HepG2 (cell line): ENCODE measurements around the gene POLN. TPM values are rescaled to one million over a fixed set of nuclear protein-coding genes. Genes with fewer than 3 reads are reported as not detected.

ENCODE experiments used
- ATAC-seq: fragments of 200-7000 bp; cut with Tn5 transposase; 3 replicates; pipeline ENCODE4 v1.9.1; 2020; ENCODE audit warnings: mild to moderate bottlenecking, moderate library complexity
- BruUV-seq: library from RNA; stranded (reverse); fragments of 400-500 nt; replicated peaks from 2 replicates; lab custom pipeline; 2021; lab: Mats Ljungman, UMichigan
- CTCF ChIA-PET: fragments of 300-600 bp; formaldehyde crosslinking; extraction: SDS; loops from one replicate; lab custom pipeline; 2021; ENCODE audit warnings: low total read pairs, inconsistent platforms, low intra/inter-chr PET ratio; lab: Yijun Ruan, JAX
- POLR2A ChIA-PET: fragments of 350-600 bp; sonication (Branson Sonifier 250); formaldehyde crosslinking; loops from one replicate; lab custom pipeline; 2020; ENCODE audit warnings: antibody characterized with exemption, inconsistent platforms; lab: Yijun Ruan, JAX
- DNase-seq: peaks from one replicate; pipeline ENCODE4 v3.0.0-alpha.2; 2015; ENCODE audit warnings: low spot score
- FAIRE-seq: peaks from 3 replicates; lab custom pipeline; 2011; peaks lifted over from hg19 to GRCh38; lab: Jason Lieb, UNC
- H2AFZ ChIP-seq: one replicate; pipeline ENCODE4 v1.6.1; 2011; ENCODE audit warnings: low read length, inconsistent platforms
- H3K27ac ChIP-seq: fragments of 300-600 bp; 3 replicates; pipeline ENCODE4 v1.8.0; 2011; ENCODE audit warnings: mixed run types, mild to moderate bottlenecking, mixed read lengths, low read length, inconsistent platforms; ENCODE audit not compliant: insufficient read depth; ENCODE audit errors: extremely low read length
- H3K27me3 ChIP-seq, 2 experiments: fragments of 200-600 bp in 1 of 2; 2 replicates in 1 of 2; 3 replicates in 1 of 2; pipeline versions ENCODE4 v1.6.0 to v1.8.0; 2011; ENCODE audit warnings: low read length in 2 of 2, mild to moderate bottlenecking in 2 of 2, moderate library complexity in 2 of 2, inconsistent platforms in 1 of 2; ENCODE audit not compliant: insufficient read depth in 2 of 2, control insufficient read depth in 1 of 2
- H3K36me3 ChIP-seq, 2 experiments: fragments of 200-600 bp in 1 of 2; replicated peaks in 1 of 2; 2 replicates in 1 of 2; 3 replicates in 1 of 2; pipeline versions ENCODE4 v1.5.1 to v1.8.0; 2011; ENCODE audit warnings: low read length in 2 of 2, inconsistent platforms in 1 of 2; ENCODE audit not compliant: insufficient read depth in 2 of 2, control insufficient read depth in 1 of 2
- H3K4me1 ChIP-seq: 2 replicates; pipeline ENCODE4 v1.5.1; 2012; ENCODE audit warnings: low read length, inconsistent platforms; ENCODE audit not compliant: insufficient read depth
- H3K4me2 ChIP-seq: 2 replicates; pipeline ENCODE4 v1.6.0; 2011; ENCODE audit warnings: low read depth, low read length, inconsistent platforms
- H3K4me3 ChIP-seq, 3 experiments: fragments of 200-600 bp in 1 of 3; sonication (generic), shearing (Covaris generic) in 1 of 3; replicated peaks in 1 of 3; 2 replicates each; pipeline ENCODE4 v1.5.1; 2011 to 2016; ENCODE audit warnings: low read length in 3 of 3, inconsistent platforms in 2 of 3, low read depth in 2 of 3, mild to moderate bottlenecking in 2 of 3, control low read depth in 1 of 3, mixed read lengths in 1 of 3; ENCODE audit not compliant: insufficient read depth in 1 of 3
- H3K79me2 ChIP-seq: one replicate; pipeline ENCODE4 v1.6.1; 2011; ENCODE audit warnings: low read length, inconsistent platforms; ENCODE audit not compliant: insufficient read depth
- H3K9ac ChIP-seq: 2 replicates; pipeline ENCODE4 v1.6.0; 2011; ENCODE audit warnings: mild to moderate bottlenecking, low read depth, low read length, inconsistent platforms; ENCODE audit not compliant: insufficient read depth
- H3K9me3 ChIP-seq: 2 replicates; pipeline ENCODE4 v1.5.1; 2012; ENCODE audit warnings: mild to moderate bottlenecking, low read length
- H4K20me1 ChIP-seq: 2 replicates; pipeline ENCODE4 v1.6.0; 2011; ENCODE audit warnings: inconsistent platforms, mild to moderate bottlenecking, low read length, moderate library complexity; ENCODE audit not compliant: insufficient read depth
- BATF2 ChIP-seq: sonication (generic); formaldehyde crosslinking; IDR thresholded peaks from 2 replicates; pipeline ENCODE4 v1.8.0; 2022; ENCODE audit warnings: mild to moderate bottlenecking, missing genetic modification reagents, moderate library complexity
- CEBPB ChIP-seq: IDR thresholded peaks from 2 replicates; pipeline ENCODE4 v1.6.1; 2011; ENCODE audit warnings: low read depth, low read length, improper control_type of control experiment, borderline replicate concordance
- KDM5A ChIP-seq: fragments of 200-600 bp; sonication (generic); IDR thresholded peaks from 2 replicates; pipeline ENCODE4 v1.7.0; 2018; ENCODE audit warnings: antibody characterized with exemption, mild to moderate bottlenecking, low read length, borderline replicate concordance
- NPAS2 ChIP-seq: sonication (generic); formaldehyde crosslinking; IDR thresholded peaks from 2 replicates; pipeline ENCODE4 v1.8.0; 2022; ENCODE audit warnings: mild to moderate bottlenecking, missing genetic modification reagents, borderline replicate concordance
- PTBP1 ChIP-seq: fragments of 200-400 bp; formaldehyde crosslinking; IDR thresholded peaks from 2 replicates; pipeline ENCODE4 v1.6.1; 2018; ENCODE audit warnings: low read length, low read depth; ENCODE audit not compliant: poor library complexity, severe bottlenecking
- RFX1 ChIP-seq: fragments of 450-650 bp; IDR thresholded peaks from 2 replicates; pipeline ENCODE4 v1.6.1; 2017
- SRF ChIP-seq: IDR thresholded peaks from 2 replicates; pipeline ENCODE4 v1.6.1; 2011; ENCODE audit warnings: mild to moderate bottlenecking, low read depth, low read length, moderate library complexity
- XBP1 ChIP-seq: sonication (generic); formaldehyde crosslinking; IDR thresholded peaks from 2 replicates; pipeline ENCODE4 v1.5.0; 2020; ENCODE audit warnings: missing genetic modification reagents
- ZNF276 ChIP-seq: sonication (generic); formaldehyde crosslinking; IDR thresholded peaks from 2 replicates; pipeline ENCODE4 v1.4.0; 2020; ENCODE audit warnings: mild to moderate bottlenecking, low read depth, missing genetic modification reagents
- ZNF414 ChIP-seq: sonication (generic); formaldehyde crosslinking; IDR thresholded peaks from 2 replicates; pipeline ENCODE4 v1.5.0; 2020; ENCODE audit warnings: missing genetic modification reagents
- ZNF619 ChIP-seq: sonication (generic); formaldehyde crosslinking; IDR thresholded peaks from 2 replicates; pipeline ENCODE4 v1.4.0; 2020; ENCODE audit warnings: mild to moderate bottlenecking, missing genetic modification reagents
- ZNF639 ChIP-seq: conservative IDR thresholded peaks from 2 replicates; pipeline ENCODE4 v1.6.1; 2018; ENCODE audit warnings: missing genetic modification reagents
- ZNF672 ChIP-seq: sonication (generic); formaldehyde crosslinking; IDR thresholded peaks from 2 replicates; pipeline ENCODE4 v1.8.1; 2022; ENCODE audit warnings: missing genetic modification reagents
- ZNF746 ChIP-seq: sonication (generic); formaldehyde crosslinking; IDR thresholded peaks from 2 replicates; pipeline ENCODE4 v1.8.0; 2022; ENCODE audit warnings: mild to moderate bottlenecking, missing genetic modification reagents
- ZSCAN12 ChIP-seq: sonication (generic); formaldehyde crosslinking; IDR thresholded peaks from 2 replicates; pipeline ENCODE4 v1.9.0; 2021; ENCODE audit warnings: mild to moderate bottlenecking, missing genetic modification reagents
- WGBS: methylation state at CpG from one replicate; pipeline ENCODE4 v1.1.6; 2017; ENCODE audit warnings: low lambda C conversion rate; 5-methylcytosine and 5-hydroxymethylcytosine counted together
- in situ Hi-C: cut with HindIII; loops from 2 replicates; pipeline ENCODE4 v1.10.0; 2017; ENCODE audit warnings: low pct_unique_long_range_greater_than_20kb; ENCODE audit not compliant: extremely low pct_ligation_motif_present
- intact Hi-C: fragments of 100-400 bp; cut with micrococcal nuclease; formaldehyde crosslinking; loops from one replicate; pipeline ENCODE4 v1.10.0; 2022; ENCODE audit not compliant: unreplicated experiment
- polyA plus RNA-seq, 8 experiments: library from polyadenylated mRNA; depleted of rRNA in 3 of 8; stranded (reverse) in 7 of 8; unstranded in 1 of 8; fragments of >200 nt; fragmentation: Illumina TruSeq in 4 of 8; extraction: Trizol in 4 of 8; gene quantifications; 2 replicates each; pipeline versions ENCODE4 v1.2.1 to v1.2.3, GENCODE V29; 2011 to 2016; ENCODE audit warnings: low read depth in 4 of 8, missing spikeins in 1 of 8, mixed read lengths in 1 of 8; ENCODE audit not compliant: insufficient read depth in 1 of 8
- total RNA-seq, 5 experiments: library from RNA; depleted of rRNA; stranded (reverse); fragments of >200 nt; fragmentation: Illumina TruSeq; extraction: Trizol; gene quantifications; 2 replicates each; pipeline ENCODE4 v1.2.3, GENCODE V29; 2016; ENCODE audit warnings: low read depth in 1 of 5

The POLN gene
- total and polyA plus RNA-seq, 2 of the 13 experiments (the other 11 are each of a cell fraction or from before 2014, with no cell fraction given) = 0.93 to 1.5 TPM

GRCh38 chr4:2273657-2274319 is 31.9 kb upstream of the POLN start:
- Histone ChIP-seq H3K27me3 (peaks cover 12 to 53% of the 10 kb centered on the region in 2 experiments; a peak in 4 of 5 replicates), H4K20me1 (no peaks in the 10 kb centered on the region), H3K4me1 (no peaks in the 10 kb centered on the region), H3K27ac (no peak overlapping the region), H3K9me3 (no peaks in the 10 kb centered on the region), H3K36me3 (no peaks in the 10 kb centered on the region), H3K4me2 (no peak overlapping the region)
- FAIRE-seq = no peak
- no peak for TF ChIP-seq ZNF414
- no peak for TF ChIP-seq SRF
- TF ChIP-seq PTBP1 = no peak
- no peak for TF ChIP-seq ZNF276 (CRISPR knock-in tag)
- no peak for TF ChIP-seq KDM5A
- no peak for TF ChIP-seq BATF2 (CRISPR knock-in tag)
- TF ChIP-seq XBP1 (CRISPR knock-in tag) = no peak
- no peak for TF ChIP-seq CEBPB
- no peak for TF ChIP-seq ZNF672 (CRISPR knock-in tag)
- TF ChIP-seq ZNF619 (CRISPR knock-in tag) = no peak
- TF ChIP-seq RFX1 = no peak
- TF ChIP-seq ZSCAN12 (CRISPR knock-in tag) = no peak
- TF ChIP-seq ZNF639 = no peak
- no peak for TF ChIP-seq NPAS2 (CRISPR knock-in tag)
- no peak for TF ChIP-seq ZNF746 (CRISPR knock-in tag)
- TF ChIP-seq, all 625 proteins: peak for 0
- ATAC-seq (no peak), DNase-seq (no peak)
- Histone ChIP-seq H3K9ac (no peak overlapping the region), H2AFZ (no peak overlapping the region), H3K79me2 (no peaks in the 10 kb centered on the region), H3K4me3 (no peak overlapping the region)
- ChIA-PET POLR2A (interaction anchor here (1.4 kb wide), 1 partner anchor 12 kb away, joined by 3 read pairs; the partner anchor contains the start of gene MXD4), CTCF (no interaction called here)
- 32% methylated on average over 8 of the region's 24 CpGs for WGBS
- intact Hi-C loops = no loop called here
- BruUV-seq = no TSS peak
- in situ Hi-C loops = no loop called here
